ENCODE data around the gene RPL36. TPM values are rescaled to one million over a fixed set of nuclear protein-coding genes. Genes with fewer than 3 reads are reported as not detected.
"Not testable (repeated sequence)": the region's sequence is repeated elsewhere in the genome, so short reads cannot be mapped to it uniquely, and the experiment has no call there.

RPL36 gene
- total RNA-seq, 2 donors from 2014 or later = 759 to 781 TPM

GRCh38 chr19:5719274-5719960 is 29.3 kb downstream of the RPL36 start:
- DNase-seq = peak in 1 of 2 donors; percentile 45
- ATAC-seq = peak; percentile 7
- intact Hi-C loops (cut with DNase I, micrococcal nuclease) = no loop called here

GRCh38 chr19:5719961-5720790 is 30.1 kb downstream of the RPL36 start, which contains the start of the genes CATSPERD and LONP1:
Gene CATSPERD (plus strand): TSS chr19:5720637. CDS start chr19:5720738, 101 bp downstream.
Gene LONP1 (minus strand): TSS chr19:5720146. CDS start chr19:5720132, 14 bp downstream.
- peak; percentile 95 for ATAC-seq
- intact Hi-C loops (cut with DNase I, micrococcal nuclease) = no loop called here
- peak; percentile 98 to 99 for DNase-seq

GRCh38 chr19:5727453-5728050 is 37.5 kb downstream of the RPL36 start:
- intact Hi-C loops (cut with DNase I, micrococcal nuclease) = no loop called here
- no peak for ATAC-seq
- DNase-seq = no peak

- ATAC-seq; intact Hi-C loops (cut with DNase I, micrococcal nuclease); DNase-seq: not testable (repeated sequence)
Measured at GRCh38 chr19:5733172-5733571, 43.1 kb downstream of the RPL36 start.

GRCh38 chr19:5738423-5738822 is 48.3 kb downstream of the RPL36 start:
- intact Hi-C loops (cut with DNase I, micrococcal nuclease) = no loop called here
- ATAC-seq = no peak
- DNase-seq = no peak

Other genes with a start within 250 kb of the RPL36 start
- gene ZNRF4, start 234.9 kb upstream of the RPL36 start, total RNA-seq = not detected
- 1 to 10 TPM; 7.2 to 7.5 TPM for gene TINCR, start 122.3 kb upstream of the RPL36 start, total RNA-seq
- gene SAFB2, start 67.5 kb upstream of the RPL36 start, total RNA-seq = 10 to 100 TPM; 67.3 to 92.3 TPM
- 10 to 100 TPM; 56.1 to 82.5 TPM for gene SAFB, start 67.2 kb upstream of the RPL36 start, total RNA-seq
- gene MICOS13, start 9.8 kb upstream of the RPL36 start, total RNA-seq = 10 to 100 TPM; 66.3 to 83.4 TPM
- 1 to 10 TPM; 3.5 to 3.8 TPM for gene HSD11B1L, start 9.3 kb upstream of the RPL36 start, total RNA-seq
- gene LONP1, start 29.9 kb downstream of the RPL36 start, total RNA-seq = 10 to 100 TPM; 48.9 to 49.1 TPM
- gene CATSPERD, start 30.3 kb downstream of the RPL36 start, total RNA-seq = not detected
- gene PRR22, start 94.5 kb downstream of the RPL36 start, total RNA-seq = 1 to 10 TPM; 2.6 to 4.5 TPM
- 10 to 100 TPM; 24.8 to 39.4 TPM for gene DUS3L, start 100.9 kb downstream of the RPL36 start, total RNA-seq
- gene NRTN, start 114.8 kb downstream of the RPL36 start, total RNA-seq = 1 to 10 TPM; 1.2 to 1.7 TPM
- gene FUT6, start 149.4 kb downstream of the RPL36 start, total RNA-seq = 10 to 100 TPM; 61.6 to 74.8 TPM
- gene FUT3, start 161.2 kb downstream of the RPL36 start, total RNA-seq = 100 to 1,000 TPM; 224 to 253 TPM
- not detected for gene FUT5, start 180.2 kb downstream of the RPL36 start, total RNA-seq
- gene NDUFA11, start 213.5 kb downstream of the RPL36 start, total RNA-seq = 100 to 1,000 TPM; 175 to 187 TPM
- 1 to 10 TPM; 6.0 to 6.3 TPM for gene VMAC, start 214.6 kb downstream of the RPL36 start, total RNA-seq
- 10 to 100 TPM; 14.3 to 18.6 TPM for gene CAPS, start 224.0 kb downstream of the RPL36 start, total RNA-seq